RPMI8226 (cell line): Measurements from ENCODE around the gene DUOXA2.
A peak's percentile ranks its signal among the peaks of the same experiment; 100 is the strongest.
"Not testable (repeated sequence)": the region's sequence is repeated elsewhere in the genome, so short reads cannot be mapped to it uniquely, and the experiment has no call there.

ENCODE experiments used
- DNase-seq: peaks from one replicate; pipeline ENCODE4 v3.0.0-alpha.2; 2015

Gene DUOXA2

GRCh38 chr15:45118131-45118588 is 4.0 kb downstream of the DUOXA2 start:
- DNase-seq = peak; percentile 80

GRCh38 chr15:45118996-45119395 is 4.9 kb downstream of the DUOXA2 start:
- DNase-seq = no peak

GRCh38 chr15:45120081-45120972 is 6.2 kb downstream of the DUOXA2 start:
- no peak for DNase-seq

- DNase-seq = no peak
These were observed 6.9 kb downstream of the DUOXA2 start for GRCh38 chr15:45121020-45121419.

GRCh38 chr15:45121706-45122417 is 7.7 kb downstream of the DUOXA2 start:
- no peak for DNase-seq

- DNase-seq = no peak
These were observed 8.6 kb downstream of the DUOXA2 start for GRCh38 chr15:45122719-45123118.

GRCh38 chr15:45123397-45123796 is 9.3 kb downstream of the DUOXA2 start:
- DNase-seq = no peak

GRCh38 chr15:45126535-45127158 is 12.5 kb downstream of the DUOXA2 start:
- DNase-seq = peak; percentile 53

GRCh38 chr15:45128971-45129639 is 15.0 kb downstream of the DUOXA2 start:
- no peak for DNase-seq

- no peak for DNase-seq
These were observed 15.6 kb downstream of the DUOXA2 start, which contains the start of the genes DUOX1 and DUOXA1 for GRCh38 chr15:45129651-45130129. DUOX1 (plus strand) TSS chr15:45129994; CDS start chr15:45131967, 1,973 bp downstream. DUOXA1 (minus strand) TSS chr15:45129879; CDS start chr15:45123014, 6,865 bp downstream.

- no peak for DNase-seq
These were observed 16.3 kb downstream of the DUOXA2 start for GRCh38 chr15:45130291-45131000.

GRCh38 chr15:45131510-45131909 is 17.4 kb downstream of the DUOXA2 start:
- DNase-seq = no peak

- DNase-seq = no peak
These were observed 18.9 kb downstream of the DUOXA2 start for GRCh38 chr15:45132844-45133560.

- DNase-seq = no peak
These were observed 19.4 kb downstream of the DUOXA2 start for GRCh38 chr15:45133561-45133920.

- no peak for DNase-seq
These were observed 19.9 kb downstream of the DUOXA2 start for GRCh38 chr15:45134046-45134445.

- peak; percentile 45 for DNase-seq
These were observed 20.8 kb downstream of the DUOXA2 start for GRCh38 chr15:45134682-45135604.

- not testable (repeated sequence) for DNase-seq
These were observed 21.7 kb downstream of the DUOXA2 start for GRCh38 chr15:45135705-45136377.

- no peak for DNase-seq
These were observed 22.2 kb downstream of the DUOXA2 start for GRCh38 chr15:45136378-45136764.

- no peak for DNase-seq
These were observed 23.6 kb downstream of the DUOXA2 start for GRCh38 chr15:45137703-45138102.
